ELF-1 (cell line): ENCODE results near the gene SLC12A2.

ENCODE experiments used
- DNase-seq: peaks from one replicate; pipeline ENCODE4 v3.0.0-alpha.2; 2016; ENCODE audit warnings: low read depth, low spot score

The SLC12A2 gene

GRCh38 chr5:128083033-128083810 lies at the start of gene SLC12A2:
TSS of gene SLC12A2 (plus strand) at chr5:128083766. CDS start at chr5:128083955, 189 bp downstream.
- peak; percentile 88 for DNase-seq

- DNase-seq = no peak
Observed at GRCh38 chr5:128035689-128036088, 47.9 kb upstream of the SLC12A2 start.

GRCh38 chr5:128036950-128037349 lies 46.6 kb upstream of the SLC12A2 start:
- DNase-seq = no peak

- no peak for DNase-seq
Observed at GRCh38 chr5:128038643-128039042, 44.9 kb upstream of the SLC12A2 start.

GRCh38 chr5:128040927-128041326 lies 42.6 kb upstream of the SLC12A2 start:
- DNase-seq = no peak

GRCh38 chr5:128052780-128053179 lies 30.8 kb upstream of the SLC12A2 start:
- no peak for DNase-seq

- DNase-seq = no peak
Observed at GRCh38 chr5:128053291-128053954, 30.1 kb upstream of the SLC12A2 start.

- DNase-seq = no peak
Observed at GRCh38 chr5:128060644-128061385, 22.8 kb upstream of the SLC12A2 start.

- no peak for DNase-seq
Observed at GRCh38 chr5:128062172-128062746, 21.3 kb upstream of the SLC12A2 start.

- no peak for DNase-seq
Observed at GRCh38 chr5:128074171-128074570, 9.4 kb upstream of the SLC12A2 start.

- DNase-seq = no peak
Observed at GRCh38 chr5:128074953-128075352, 8.6 kb upstream of the SLC12A2 start.

GRCh38 chr5:128077526-128077925 lies 6.0 kb upstream of the SLC12A2 start:
- DNase-seq = no peak

GRCh38 chr5:128081111-128081851 lies 2.3 kb upstream of the SLC12A2 start:
- no peak for DNase-seq

GRCh38 chr5:128082551-128083032 lies 974 bp upstream of the SLC12A2 start:
- no peak for DNase-seq

GRCh38 chr5:128083811-128084227 lies 253 bp downstream of the SLC12A2 start:
- DNase-seq = peak; percentile 64

- peak; percentile 53 for DNase-seq
Observed at GRCh38 chr5:128084228-128085167, 932 bp downstream of the SLC12A2 start.

GRCh38 chr5:128085413-128085812 lies 1.8 kb downstream of the SLC12A2 start:
- DNase-seq = no peak

GRCh38 chr5:128091579-128091978 lies 8.0 kb downstream of the SLC12A2 start:
- no peak for DNase-seq

GRCh38 chr5:128092144-128092543 lies 8.6 kb downstream of the SLC12A2 start:
- no peak for DNase-seq

- DNase-seq = no peak
Observed at GRCh38 chr5:128093368-128093767, 9.8 kb downstream of the SLC12A2 start.
